Heart left ventricle (tissue), 13 donors: ENCODE results near the gene CXorf49B.

Experiments used
- POLR2A ChIP-seq, 2 donors: fragments of 450-650 bp; IDR thresholded peaks; one replicate each; pipeline ENCODE4 v1.6.1; 2017; ENCODE audit warnings: antibody characterized with exemption in 2 of 2, mild to moderate bottlenecking in 2 of 2, moderate library complexity in 2 of 2
- TF ChIP-seq, protein P1 (sequence below), 12 donors: fragments of 200-600 bp; sonication (generic) in 4 of 12; IDR thresholded peaks; one replicate each; pipeline versions ENCODE4 v1.5.0 to v1.8.0; 2018 to 2022; ENCODE audit warnings: antibody characterized with exemption in 12 of 12, mild to moderate bottlenecking in 5 of 12
- donor health status: ischemic (EF 13 %, LVEDD 7.1; RV severe dilation, severe dysfunction).
- donor health status: DM: no; HTN: yes; CAD: no.
- donor health status: DM: no; HTN: no; CAD: no.
- donor health status: ischemic (EF 25% LVEDD 6.9; RV normal size, moderate dysfunction).
- donor health status: ischemic (EF 25% LVEDD 5.7; RV mildly dilated, moderate dysfunction).
- donor health status: ischemic (EF 35%, LVEDD 5.7; RV mildly dilated, moderate dysfunction).
- donor health status: nonischemic (EF 11% LVEDD 7.7; RV severe dilation, severe dysfunction).
- donor health status: DM: yes; HTN: yes; CAD: no.
- donor health status: PGD.
- donor health status: ischemic (EF 29% LVEDD 5.4; RV normal size, mild dysfunction).
- donor health status: nonischemic (EF 23%, LVEDD 6.1; RV moderate dilation, normal function).

DNA sequence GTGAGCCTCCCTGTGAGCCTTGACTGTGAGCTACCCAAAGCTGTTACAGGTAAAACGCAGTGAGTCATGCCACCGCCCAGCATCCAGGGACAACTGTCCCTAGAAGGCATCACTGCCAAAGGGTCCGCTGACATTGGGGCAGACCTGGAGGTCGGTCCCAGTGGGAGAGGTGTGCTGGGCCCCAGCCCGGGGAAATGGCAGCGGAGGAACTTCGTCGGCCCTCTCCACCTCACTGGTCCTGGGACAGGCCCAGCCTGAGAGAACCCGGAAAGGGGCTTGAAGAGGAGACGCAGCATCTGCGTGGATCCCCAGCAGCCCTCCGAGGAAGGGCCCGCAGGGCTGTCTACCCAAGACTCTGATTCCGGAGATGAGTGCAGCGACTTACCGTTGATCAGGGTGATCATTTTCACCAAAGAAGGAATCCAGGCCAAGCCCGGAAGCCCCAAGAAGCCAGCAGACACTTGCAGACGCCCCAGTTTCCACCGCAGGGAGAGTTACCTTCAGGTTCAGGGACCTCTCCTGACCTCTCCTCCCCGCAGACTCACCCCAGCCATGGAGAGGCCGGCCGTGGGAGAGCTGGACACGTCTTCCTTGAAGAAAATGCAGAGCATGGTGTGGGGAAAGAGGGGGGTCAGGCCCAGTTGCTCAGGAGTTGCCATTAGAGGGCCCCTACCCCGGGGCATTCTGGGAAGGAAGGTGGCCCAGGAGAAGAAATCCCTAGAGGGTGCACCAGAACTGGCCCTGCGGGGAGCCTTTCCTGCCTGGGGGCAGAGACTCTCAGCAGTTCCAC, 51.2 kb downstream of the CXorf49B start:
- TF ChIP-seq, protein P1, sequence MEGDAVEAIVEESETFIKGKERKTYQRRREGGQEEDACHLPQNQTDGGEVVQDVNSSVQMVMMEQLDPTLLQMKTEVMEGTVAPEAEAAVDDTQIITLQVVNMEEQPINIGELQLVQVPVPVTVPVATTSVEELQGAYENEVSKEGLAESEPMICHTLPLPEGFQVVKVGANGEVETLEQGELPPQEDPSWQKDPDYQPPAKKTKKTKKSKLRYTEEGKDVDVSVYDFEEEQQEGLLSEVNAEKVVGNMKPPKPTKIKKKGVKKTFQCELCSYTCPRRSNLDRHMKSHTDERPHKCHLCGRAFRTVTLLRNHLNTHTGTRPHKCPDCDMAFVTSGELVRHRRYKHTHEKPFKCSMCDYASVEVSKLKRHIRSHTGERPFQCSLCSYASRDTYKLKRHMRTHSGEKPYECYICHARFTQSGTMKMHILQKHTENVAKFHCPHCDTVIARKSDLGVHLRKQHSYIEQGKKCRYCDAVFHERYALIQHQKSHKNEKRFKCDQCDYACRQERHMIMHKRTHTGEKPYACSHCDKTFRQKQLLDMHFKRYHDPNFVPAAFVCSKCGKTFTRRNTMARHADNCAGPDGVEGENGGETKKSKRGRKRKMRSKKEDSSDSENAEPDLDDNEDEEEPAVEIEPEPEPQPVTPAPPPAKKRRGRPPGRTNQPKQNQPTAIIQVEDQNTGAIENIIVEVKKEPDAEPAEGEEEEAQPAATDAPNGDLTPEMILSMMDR (IDR thresholded peaks at IDR 0.05): no peak
- no peak for TF ChIP-seq POLR2A (IDR thresholded peaks at IDR 0.05)
